Measurements from ENCODE around the gene CTSC. TPM values are rescaled to one million over a fixed set of nuclear protein-coding genes. Genes with fewer than 3 reads are reported as not detected.

Gene CTSC
- total and polyA plus RNA-seq, 2 of the 13 experiments (the other 11 are each of a cell fraction or from before 2014, with no cell fraction given): 144 to 210 TPM

DNA sequence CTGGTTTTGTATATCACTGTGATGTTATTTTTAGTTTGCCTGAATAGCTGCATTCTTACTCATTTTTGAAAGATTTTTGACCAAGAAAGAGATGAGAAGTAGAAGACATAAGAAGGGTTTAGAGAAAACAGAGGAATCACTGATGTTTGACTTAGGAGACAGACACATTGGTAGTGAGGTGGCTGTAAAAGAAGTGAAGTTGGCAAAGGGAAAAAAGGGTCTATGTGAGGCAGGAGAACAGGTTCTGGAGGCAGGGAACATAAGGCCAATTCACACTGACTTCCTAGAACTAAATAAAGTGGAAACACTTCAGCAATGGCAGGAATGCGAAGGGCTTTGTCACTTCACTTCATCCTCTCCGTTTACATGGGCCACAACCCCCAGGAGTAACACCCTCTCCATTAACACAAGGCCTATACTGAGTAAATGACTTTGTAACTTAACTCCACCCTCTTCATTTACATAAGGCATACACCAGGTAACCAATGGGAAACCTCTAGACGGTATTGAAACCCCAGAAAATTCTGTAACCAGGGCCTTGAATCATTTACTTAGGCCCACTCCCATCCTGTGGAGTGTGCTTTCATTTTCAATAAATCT, 36.5 kb downstream of the CTSC start:
- Histone ChIP-seq H3K79me2 (ENCODE audit: insufficient read depth, low read length) (no peaks in the 10 kb centered on the region), H3K4me2 (ENCODE audit: low read depth, low read length) (no peak overlapping the region), H3K9ac (ENCODE audit: insufficient read depth, low read depth, low read length) (no peak overlapping the region), H3K27ac (ENCODE audit: extremely low read length, insufficient read depth, low read length) (no peak overlapping the region), H4K20me1 (ENCODE audit: insufficient read depth, low read length) (no peaks in the 10 kb centered on the region), H3K4me3 (replicated peaks in 1 of 3; ENCODE audit: insufficient read depth in 1 of 3, low read depth in 2 of 3, low read length in 3 of 3) (no peak overlapping the region), H2AFZ (ENCODE audit: low read length) (no peak overlapping the region), H3K27me3 (ENCODE audit: control insufficient read depth in 1 of 2, insufficient read depth in 2 of 2, low read length in 2 of 2) (no peaks in the 10 kb centered on the region), H3K4me1 (ENCODE audit: insufficient read depth, low read length) (peaks cover 14% of the 10 kb centered on the region), H3K36me3 (replicated peaks in 1 of 2; ENCODE audit: control insufficient read depth in 1 of 2, insufficient read depth in 2 of 2, low read length in 2 of 2) (peaks cover under 1 to 11% of the 10 kb centered on the region in 2 experiments; a peak in 1 of 5 replicates), H3K9me3 (ENCODE audit: low read length) (no peaks in the 10 kb centered on the region)
- TF ChIP-seq DPF2 (CRISPR knock-in tag; IDR thresholded peaks at IDR 0.05; ENCODE audit: borderline replicate concordance, low read depth) (no peak), YEATS2 (CRISPR knock-in tag; IDR thresholded peaks at IDR 0.05; ENCODE audit: borderline replicate concordance) (no peak), SRF (IDR thresholded peaks at IDR 0.05; ENCODE audit: low read depth, low read length) (no peak), CREB1 (IDR thresholded peaks at IDR 0.05) (no peak), CREB1 (CRISPR knock-in tag; IDR thresholded peaks at IDR 0.05) (no peak)
- TF ChIP-seq, protein P1, sequence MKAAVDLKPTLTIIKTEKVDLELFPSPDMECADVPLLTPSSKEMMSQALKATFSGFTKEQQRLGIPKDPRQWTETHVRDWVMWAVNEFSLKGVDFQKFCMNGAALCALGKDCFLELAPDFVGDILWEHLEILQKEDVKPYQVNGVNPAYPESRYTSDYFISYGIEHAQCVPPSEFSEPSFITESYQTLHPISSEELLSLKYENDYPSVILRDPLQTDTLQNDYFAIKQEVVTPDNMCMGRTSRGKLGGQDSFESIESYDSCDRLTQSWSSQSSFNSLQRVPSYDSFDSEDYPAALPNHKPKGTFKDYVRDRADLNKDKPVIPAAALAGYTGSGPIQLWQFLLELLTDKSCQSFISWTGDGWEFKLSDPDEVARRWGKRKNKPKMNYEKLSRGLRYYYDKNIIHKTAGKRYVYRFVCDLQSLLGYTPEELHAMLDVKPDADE (CRISPR knock-in tag; IDR thresholded peaks at IDR 0.05): no peak
- in situ Hi-C loops (cut with HindIII; ENCODE audit: extremely low pct_ligation_motif_present, low pct_unique_long_range_greater_than_20kb): no loop called here
- no peak for DNase-seq (ENCODE audit: low spot score)
- ChIA-PET POLR2A (no interaction called here), CTCF (ENCODE audit: low intra/inter-chr PET ratio, low total read pairs) (no interaction called here)
- no peak for ATAC-seq
- intact Hi-C loops (cut with micrococcal nuclease; ENCODE audit: unreplicated experiment): no loop called here
- no TSS peak for BruUV-seq (replicated peaks)
- no peak for FAIRE-seq
- WGBS (ENCODE audit: low lambda C conversion rate): 53% methylated on average over 3 of the region's 3 CpGs

DNA sequence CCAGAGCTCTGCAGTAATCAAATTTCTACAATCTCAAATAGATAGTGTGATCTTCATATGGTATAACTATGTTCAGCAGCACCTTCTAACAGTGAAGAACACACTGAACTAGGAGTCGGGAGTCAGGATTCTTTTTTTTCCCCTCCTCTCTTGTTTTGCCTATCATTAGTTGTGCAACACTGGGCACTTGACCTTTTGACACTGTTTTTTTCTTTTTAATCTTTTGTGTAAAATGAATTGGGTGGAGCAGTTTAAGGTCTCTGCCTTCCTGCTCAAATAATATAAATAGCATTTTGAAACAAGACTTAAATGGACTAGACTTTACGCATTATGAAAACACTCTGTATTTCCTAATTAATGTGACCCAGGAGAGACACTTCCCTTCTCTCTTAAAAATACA, 39.7 kb downstream of the CTSC start:
- POLR2A ChIA-PET: no interaction called here
- WGBS (ENCODE audit: low lambda C conversion rate): 45% methylated on average over 2 of the region's 2 CpGs

More for the DNA sequence above, 39.7 kb downstream of the CTSC start:
- Histone ChIP-seq H3K4me1 (ENCODE audit: insufficient read depth, low read length) (peaks cover 14% of the 10 kb centered on the region), H4K20me1 (ENCODE audit: insufficient read depth, low read length) (no peaks in the 10 kb centered on the region), H2AFZ (ENCODE audit: low read length) (no peak overlapping the region), H3K4me2 (ENCODE audit: low read depth, low read length) (no peak overlapping the region), H3K9ac (ENCODE audit: insufficient read depth, low read depth, low read length) (no peak overlapping the region), H3K27me3 (ENCODE audit: control insufficient read depth in 1 of 2, insufficient read depth in 2 of 2, low read length in 2 of 2) (no peaks in the 10 kb centered on the region), H3K27ac (ENCODE audit: extremely low read length, insufficient read depth, low read length) (no peak overlapping the region), H3K36me3 (replicated peaks in 1 of 2; ENCODE audit: control insufficient read depth in 1 of 2, insufficient read depth in 2 of 2, low read length in 2 of 2) (peaks cover 1 to 15% of the 10 kb centered on the region in 2 experiments; a peak in 2 of 5 replicates), H3K9me3 (ENCODE audit: low read length) (no peaks in the 10 kb centered on the region), H3K79me2 (ENCODE audit: insufficient read depth, low read length) (no peaks in the 10 kb centered on the region), H3K4me3 (replicated peaks in 1 of 3; ENCODE audit: insufficient read depth in 1 of 3, low read depth in 2 of 3, low read length in 3 of 3) (no peak overlapping the region)
- TF ChIP-seq ZMYM2 (CRISPR knock-in tag; IDR thresholded peaks at IDR 0.05): no peak
- 0 out of 4 replicates have a peak, but pooled peaks of 1 of the 2 experiments have one; percentile 14 for TF ChIP-seq NR2F1 (CRISPR knock-in tag; IDR thresholded peaks at IDR 0.05)
- TF ChIP-seq ZBTB3 (CRISPR knock-in tag; IDR thresholded peaks at IDR 0.05; ENCODE audit: borderline replicate concordance, low read depth): no peak
- no peak for TF ChIP-seq EZH2 (conservative IDR thresholded peaks at IDR 0.05; ENCODE audit: low read depth, low read length)
- no peak for TF ChIP-seq SP140L (CRISPR knock-in tag; IDR thresholded peaks at IDR 0.05; ENCODE audit: borderline replicate concordance)
- TF ChIP-seq SOX13 (IDR thresholded peaks at IDR 0.05): no peak
- peak in 1 of 2 experiments; percentile 24; a peak in 1 of 4 replicates for TF ChIP-seq SOX13 (CRISPR knock-in tag; conservative IDR thresholded peaks at IDR 0.05 in 1 of 2, IDR thresholded peaks at IDR 0.05 in 1 of 2)
- TF ChIP-seq NR2F6 (IDR thresholded peaks at IDR 0.05): 0 out of 2 replicates have a peak, but pooled peaks have one; percentile 40
- 0 out of 2 replicates have a peak, but pooled peaks have one; percentile 15 for TF ChIP-seq NR2F6 (CRISPR knock-in tag; IDR thresholded peaks at IDR 0.05)
- peak; percentile 25; the same call in 1 of the 2 replicates for TF ChIP-seq CEBPB (IDR thresholded peaks at IDR 0.05; ENCODE audit: borderline replicate concordance, low read depth, low read length)
- in situ Hi-C loops (cut with HindIII; ENCODE audit: extremely low pct_ligation_motif_present, low pct_unique_long_range_greater_than_20kb) (no loop called here), intact Hi-C loops (cut with micrococcal nuclease; ENCODE audit: unreplicated experiment) (no loop called here)
- no TSS peak for BruUV-seq (replicated peaks)
- CTCF ChIA-PET (ENCODE audit: low intra/inter-chr PET ratio, low total read pairs): no interaction called here
- peak; percentile 8 for DNase-seq (ENCODE audit: low spot score)
- no peak for ATAC-seq
- no peak for FAIRE-seq
